Thyroid gland (tissue), 4 donors: ENCODE results near the gene IL17B.

Source experiments
- POLR2A ChIP-seq, 2 donors: fragments of 450-650 bp; IDR thresholded peaks; one replicate each; pipeline ENCODE4 v1.6.1; 2017; ENCODE audit warnings: antibody characterized with exemption in 2 of 2, mild to moderate bottlenecking in 2 of 2, moderate library complexity in 1 of 2
- TF ChIP-seq, protein P1 (sequence below), 6 experiments: fragments of 200-600 bp in 3 of 6; fragments of 450-650 bp in 3 of 6; sonication (generic) in 3 of 6; IDR thresholded peaks; one replicate each; pipeline ENCODE4 v1.5.1; 2016 to 2019; ENCODE audit warnings: antibody characterized with exemption in 6 of 6, mild to moderate bottlenecking in 2 of 6, inconsistent platforms in 1 of 6, moderate library complexity in 1 of 6

- TF ChIP-seq, protein P1, sequence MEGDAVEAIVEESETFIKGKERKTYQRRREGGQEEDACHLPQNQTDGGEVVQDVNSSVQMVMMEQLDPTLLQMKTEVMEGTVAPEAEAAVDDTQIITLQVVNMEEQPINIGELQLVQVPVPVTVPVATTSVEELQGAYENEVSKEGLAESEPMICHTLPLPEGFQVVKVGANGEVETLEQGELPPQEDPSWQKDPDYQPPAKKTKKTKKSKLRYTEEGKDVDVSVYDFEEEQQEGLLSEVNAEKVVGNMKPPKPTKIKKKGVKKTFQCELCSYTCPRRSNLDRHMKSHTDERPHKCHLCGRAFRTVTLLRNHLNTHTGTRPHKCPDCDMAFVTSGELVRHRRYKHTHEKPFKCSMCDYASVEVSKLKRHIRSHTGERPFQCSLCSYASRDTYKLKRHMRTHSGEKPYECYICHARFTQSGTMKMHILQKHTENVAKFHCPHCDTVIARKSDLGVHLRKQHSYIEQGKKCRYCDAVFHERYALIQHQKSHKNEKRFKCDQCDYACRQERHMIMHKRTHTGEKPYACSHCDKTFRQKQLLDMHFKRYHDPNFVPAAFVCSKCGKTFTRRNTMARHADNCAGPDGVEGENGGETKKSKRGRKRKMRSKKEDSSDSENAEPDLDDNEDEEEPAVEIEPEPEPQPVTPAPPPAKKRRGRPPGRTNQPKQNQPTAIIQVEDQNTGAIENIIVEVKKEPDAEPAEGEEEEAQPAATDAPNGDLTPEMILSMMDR (IDR thresholded peaks at IDR 0.05) = no peak
- no peak for TF ChIP-seq POLR2A (IDR thresholded peaks at IDR 0.05)
These were observed 4.3 kb upstream of the IL17B start for GRCh38 chr5:149383399-149383798.
